Omental fat pad (tissue), 4 donors: ENCODE measurements around the gene MAD2L1BP. TPM values are rescaled to one million over a fixed set of nuclear protein-coding genes. Genes with fewer than 3 reads are reported as not detected.
"Not testable (repeated sequence)": the region's sequence is repeated elsewhere in the genome, so short reads cannot be mapped to it uniquely, and the experiment has no call there.

Experiments
- ATAC-seq: fragments of 150-250 bp; one replicate; pipeline ENCODE4 v1.9.1; 2016; ENCODE audit warnings: mild to moderate bottlenecking, moderate library complexity; ENCODE audit not compliant: low FRiP score
- DNase-seq: peaks from one replicate; pipeline ENCODE4 v3.0.0-alpha.2; 2019; ENCODE audit warnings: low spot score
- CTCF ChIP-seq, 3 donors: fragments of 450-650 bp; IDR thresholded peaks; one replicate each; pipeline ENCODE4 v1.5.1; 2016 to 2017; ENCODE audit warnings: antibody characterized with exemption in 3 of 3, mild to moderate bottlenecking in 3 of 3, moderate library complexity in 2 of 3
- total RNA-seq, 4 donors: library from RNA; depleted of rRNA; stranded (reverse); fragments of >200 nt; gene quantifications; one replicate each; pipeline ENCODE4 v1.1.0, GENCODE V29; 2016

The MAD2L1BP gene
- total RNA-seq, 4 donors from 2014 or later = 26.3 to 49.0 (median 33.1) TPM

- ATAC-seq (no peak), DNase-seq (no peak)
- TF ChIP-seq CTCF (IDR thresholded peaks at IDR 0.05) = no peak
Measured at GRCh38 chr6:43648248-43648647, 12.6 kb downstream of the MAD2L1BP start.

DNA sequence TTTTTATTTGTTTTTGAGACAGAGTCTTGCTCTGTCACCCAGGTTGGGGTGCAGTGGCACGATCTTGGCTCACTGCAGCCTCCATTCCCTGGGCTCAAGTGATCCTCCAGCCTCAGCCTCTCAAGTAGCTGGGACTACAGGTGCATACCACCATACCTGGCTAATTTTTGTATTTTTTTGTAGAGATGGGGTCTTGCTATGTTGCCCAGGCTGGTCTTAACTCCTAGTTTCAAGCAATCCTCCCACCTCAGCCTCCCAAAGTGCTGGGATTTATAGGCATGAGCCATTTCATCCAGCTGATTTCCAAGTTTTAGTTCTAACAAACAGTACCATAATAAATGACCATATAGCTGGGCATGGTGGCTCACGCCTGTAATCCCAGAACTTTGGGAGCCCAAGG is 17.2 kb downstream of the MAD2L1BP start:
- ATAC-seq, DNase-seq: not testable (repeated sequence)

DNA sequence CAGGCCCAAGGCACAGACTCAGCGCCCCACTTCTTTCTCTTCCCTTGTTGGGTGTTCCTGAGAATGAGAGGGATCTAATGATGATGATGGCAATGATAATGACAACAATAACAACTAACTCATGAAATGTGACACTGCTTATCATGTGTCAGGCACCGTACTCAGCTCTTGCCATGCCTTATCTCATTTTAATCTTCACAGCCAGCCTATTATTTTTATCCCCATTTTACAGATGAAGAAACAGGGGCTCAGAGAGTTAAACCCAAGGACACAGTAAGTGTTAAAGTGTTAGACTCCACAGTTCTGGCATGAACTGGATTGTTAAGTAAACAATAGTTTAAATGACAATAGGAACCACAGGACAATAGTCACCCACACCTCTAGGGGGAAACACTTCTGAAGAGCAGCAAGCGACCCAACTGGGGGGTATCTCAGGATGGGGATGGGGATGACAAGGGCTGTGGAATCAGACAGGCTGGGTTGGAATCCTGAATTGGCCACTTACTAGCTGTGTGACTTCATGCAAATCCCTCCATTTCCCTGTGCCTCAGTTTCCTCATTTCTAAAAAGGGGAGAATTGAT is 21.7 kb downstream of the MAD2L1BP start:
- no peak for TF ChIP-seq CTCF (IDR thresholded peaks at IDR 0.05)
- no peak for ATAC-seq
- DNase-seq = no peak

GRCh38 chr6:43658161-43658560 is 22.5 kb downstream of the MAD2L1BP start:
- ATAC-seq (no peak), DNase-seq (no peak)
- no peak for TF ChIP-seq CTCF (IDR thresholded peaks at IDR 0.05)

DNA sequence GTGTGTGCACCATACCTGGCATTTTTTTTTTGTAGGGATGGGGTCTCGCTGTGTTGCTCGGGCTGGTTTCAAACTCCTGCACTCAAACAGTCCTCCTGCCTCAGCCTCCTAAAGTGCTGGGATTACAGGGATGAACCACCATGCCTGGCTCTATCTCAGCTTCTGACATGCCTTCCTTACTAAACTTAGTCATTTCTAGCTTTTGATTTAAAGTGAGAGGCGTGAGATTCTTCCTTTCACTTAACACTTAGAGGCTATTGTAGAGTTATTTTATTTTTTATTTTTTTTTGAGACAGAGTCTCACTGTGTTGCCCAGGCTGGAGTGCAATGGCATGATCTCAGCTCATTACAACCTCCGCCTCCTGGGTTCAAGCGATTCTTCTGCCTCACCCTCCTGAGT is 27.3 kb downstream of the MAD2L1BP start:
- DNase-seq, ATAC-seq: not testable (repeated sequence)

DNA sequence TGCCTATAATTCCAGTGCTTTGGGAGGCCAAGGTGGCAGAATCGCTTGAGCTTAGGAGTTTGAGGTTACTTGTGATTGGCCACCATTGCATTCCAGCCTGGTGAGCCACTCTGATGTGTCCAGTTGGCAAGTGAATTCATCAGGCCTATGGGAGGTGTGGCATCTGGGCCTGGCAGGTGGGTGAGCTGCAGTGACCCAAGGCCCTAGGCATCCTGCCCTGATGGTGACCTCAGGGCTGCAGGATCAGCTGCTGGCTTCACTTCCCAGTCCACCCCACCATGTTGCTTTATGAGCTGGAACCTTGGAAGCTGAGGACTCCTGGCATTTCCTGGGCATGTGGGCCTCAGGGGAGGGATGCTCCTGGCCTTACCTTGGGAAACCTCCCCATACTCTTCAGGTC is 29.7 kb downstream of the MAD2L1BP start:
- no peak for DNase-seq

GRCh38 chr6:43666196-43666920 is 30.7 kb downstream of the MAD2L1BP start:
- ATAC-seq = no peak
- DNase-seq = no peak
- TF ChIP-seq CTCF (IDR thresholded peaks at IDR 0.05) = no peak

More for the DNA sequence above, 29.7 kb downstream of the MAD2L1BP start:
- no peak for ATAC-seq
- TF ChIP-seq CTCF (IDR thresholded peaks at IDR 0.05) = no peak
